HepG2 (cell line): Measurements from ENCODE around the gene SLC4A11. TPM values are rescaled to one million over a fixed set of nuclear protein-coding genes. Genes with fewer than 3 reads are reported as not detected.

ENCODE experiments used
- CBFB ChIP-seq: sonication (generic); formaldehyde crosslinking; IDR thresholded peaks from 2 replicates; pipeline ENCODE4 v1.4.0; 2020; ENCODE audit warnings: missing genetic modification reagents
- FOSL2 ChIP-seq: sonication (generic); formaldehyde crosslinking; IDR thresholded peaks from 2 replicates; pipeline ENCODE4 v1.4.0; 2020; ENCODE audit warnings: missing genetic modification reagents
- KDM5A ChIP-seq: fragments of 200-600 bp; sonication (generic); IDR thresholded peaks from 2 replicates; pipeline ENCODE4 v1.7.0; 2018; ENCODE audit warnings: antibody characterized with exemption, mild to moderate bottlenecking, low read length, borderline replicate concordance
- MAFG ChIP-seq: sonication (generic); formaldehyde crosslinking; IDR thresholded peaks from 2 replicates; pipeline ENCODE4 v1.5.1; 2020; ENCODE audit warnings: mild to moderate bottlenecking, missing genetic modification reagents
- NFYC ChIP-seq: IDR thresholded peaks from 2 replicates; pipeline ENCODE4 v1.6.1; 2016; ENCODE audit warnings: missing genetic modification reagents, missing compliant biosample characterization
- NR3C1 ChIP-seq: sonication (generic); formaldehyde crosslinking; IDR thresholded peaks from 2 replicates; pipeline ENCODE4 v1.4.0; 2020; ENCODE audit warnings: missing genetic modification reagents
- SAP130 ChIP-seq: IDR thresholded peaks from 2 replicates; pipeline ENCODE4 v1.6.1; 2016; ENCODE audit warnings: low read depth
- SETDB1 ChIP-seq: sonication (generic); formaldehyde crosslinking; IDR thresholded peaks from 2 replicates; pipeline ENCODE4 v1.5.1; 2020; ENCODE audit warnings: missing genetic modification reagents, mild to moderate bottlenecking, borderline replicate concordance
- ZBTB21 ChIP-seq: sonication (generic); formaldehyde crosslinking; IDR thresholded peaks from 2 replicates; pipeline ENCODE4 v1.4.0; 2020; ENCODE audit warnings: missing genetic modification reagents
- ZNF768 ChIP-seq: sonication (generic); formaldehyde crosslinking; IDR thresholded peaks from 2 replicates; pipeline ENCODE4 v1.4.0; 2020; ENCODE audit warnings: missing genetic modification reagents
- ZSCAN12 ChIP-seq: sonication (generic); formaldehyde crosslinking; IDR thresholded peaks from 2 replicates; pipeline ENCODE4 v1.9.0; 2021; ENCODE audit warnings: mild to moderate bottlenecking, missing genetic modification reagents
- polyA plus RNA-seq, 8 experiments: library from polyadenylated mRNA; depleted of rRNA in 3 of 8; stranded (reverse) in 7 of 8; unstranded in 1 of 8; fragments of >200 nt; fragmentation: Illumina TruSeq in 4 of 8; extraction: Trizol in 4 of 8; gene quantifications; 2 replicates each; pipeline versions ENCODE4 v1.2.1 to v1.2.3, GENCODE V29; 2011 to 2016; ENCODE audit warnings: low read depth in 4 of 8, missing spikeins in 1 of 8, mixed read lengths in 1 of 8; ENCODE audit not compliant: insufficient read depth in 1 of 8
- total RNA-seq, 5 experiments: library from RNA; depleted of rRNA; stranded (reverse); fragments of >200 nt; fragmentation: Illumina TruSeq; extraction: Trizol; gene quantifications; 2 replicates each; pipeline ENCODE4 v1.2.3, GENCODE V29; 2016; ENCODE audit warnings: low read depth in 1 of 5
- TF ChIP-seq, protein P1 (sequence below): sonication (generic); formaldehyde crosslinking; IDR thresholded peaks from 2 replicates; pipeline ENCODE4 v1.9.0; 2022; ENCODE audit warnings: low read depth, missing genetic modification reagents
- TF ChIP-seq, protein P2 (sequence below): sonication (generic); formaldehyde crosslinking; IDR thresholded peaks from 2 replicates; pipeline ENCODE4 v1.5.0; 2020; ENCODE audit warnings: mild to moderate bottlenecking, missing genetic modification reagents
- TF ChIP-seq, protein P3 (sequence below): sonication (generic); IDR thresholded peaks from 2 replicates; pipeline ENCODE4 v1.6.1; 2016; ENCODE audit warnings: low read depth, borderline replicate concordance
- TF ChIP-seq, protein P4 (sequence below): sonication (generic); formaldehyde crosslinking; IDR thresholded peaks from 2 replicates; pipeline ENCODE4 v1.8.1; 2023; ENCODE audit warnings: missing genetic modification reagents, inconsistent platforms, borderline replicate concordance
- TF ChIP-seq, protein P5 (sequence below): sonication (generic); formaldehyde crosslinking; IDR thresholded peaks from 2 replicates; pipeline ENCODE4 v1.5.1; 2020; ENCODE audit warnings: mild to moderate bottlenecking, missing genetic modification reagents, moderate library complexity
- TF ChIP-seq, protein P6 (sequence below): sonication (generic); formaldehyde crosslinking; IDR thresholded peaks from 2 replicates; pipeline ENCODE4 v1.8.1; 2023; ENCODE audit warnings: mild to moderate bottlenecking, missing genetic modification reagents

Gene SLC4A11
- total and polyA plus RNA-seq, 2 of the 13 experiments (the other 11 are each of a cell fraction or from before 2014, with no cell fraction given): 3.9 to 27.0 TPM

DNA sequence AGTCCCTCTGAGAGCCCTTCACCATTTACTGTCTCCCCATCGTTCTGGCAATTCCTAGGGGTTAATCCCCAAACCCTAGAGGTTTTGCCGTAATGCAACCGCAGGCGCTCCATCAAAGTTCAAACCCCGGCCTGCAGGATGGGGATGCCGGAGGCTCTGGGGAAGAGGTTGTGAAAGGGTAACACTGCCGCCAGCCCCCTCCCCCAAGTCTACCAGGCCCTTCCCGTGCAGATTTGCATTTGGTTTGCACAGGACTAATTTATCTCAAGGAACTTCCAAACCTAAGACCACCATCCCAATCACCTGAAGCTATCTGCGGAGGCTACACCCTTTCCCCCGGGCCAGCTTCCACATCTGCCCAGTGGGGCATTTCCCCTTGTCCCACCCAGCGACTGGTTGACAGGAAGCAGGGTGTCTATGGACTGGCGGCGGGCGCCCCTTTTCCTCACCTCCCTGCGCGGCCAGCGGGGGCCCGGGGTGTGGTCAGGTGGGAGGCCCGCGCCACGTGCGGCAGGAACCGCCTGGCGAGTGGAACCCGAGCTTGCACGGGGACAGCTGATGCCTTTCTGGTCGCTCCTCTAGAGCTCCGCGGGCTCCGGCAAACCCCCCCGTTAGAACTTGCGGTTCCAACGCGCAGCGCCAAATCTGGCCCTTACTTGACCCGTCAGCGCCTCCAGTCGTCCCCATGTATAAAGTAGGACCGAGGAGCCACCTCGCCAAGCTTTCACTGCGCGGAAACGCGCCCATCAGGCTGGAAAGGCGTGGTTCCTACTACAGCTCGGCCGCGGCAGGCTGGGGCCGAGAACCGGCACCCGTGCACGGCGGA is 9.4 kb upstream of the SLC4A11 start (continued):
- TF ChIP-seq, protein P1, sequence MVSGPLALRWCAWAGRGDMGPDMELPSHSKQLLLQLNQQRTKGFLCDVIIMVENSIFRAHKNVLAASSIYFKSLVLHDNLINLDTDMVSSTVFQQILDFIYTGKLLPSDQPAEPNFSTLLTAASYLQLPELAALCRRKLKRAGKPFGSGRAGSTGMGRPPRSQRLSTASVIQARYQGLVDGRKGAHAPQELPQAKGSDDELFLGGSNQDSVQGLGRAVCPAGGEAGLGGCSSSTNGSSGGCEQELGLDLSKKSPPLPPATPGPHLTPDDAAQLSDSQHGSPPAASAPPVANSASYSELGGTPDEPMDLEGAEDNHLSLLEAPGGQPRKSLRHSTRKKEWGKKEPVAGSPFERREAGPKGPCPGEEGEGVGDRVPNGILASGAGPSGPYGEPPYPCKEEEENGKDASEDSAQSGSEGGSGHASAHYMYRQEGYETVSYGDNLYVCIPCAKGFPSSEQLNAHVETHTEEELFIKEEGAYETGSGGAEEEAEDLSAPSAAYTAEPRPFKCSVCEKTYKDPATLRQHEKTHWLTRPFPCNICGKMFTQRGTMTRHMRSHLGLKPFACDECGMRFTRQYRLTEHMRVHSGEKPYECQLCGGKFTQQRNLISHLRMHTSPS: peak; percentile 33; the same call in 1 of the 2 replicates
- TF ChIP-seq SETDB1 (CRISPR knock-in tag) (no peak), SAP130 (0 out of 2 replicates have a peak, but pooled peaks have one; percentile 27), KDM5A (no peak), ZSCAN12 (CRISPR knock-in tag) (0 out of 2 replicates have a peak, but pooled peaks have one; percentile 63), MAFG (CRISPR knock-in tag) (no peak), ZBTB21 (CRISPR knock-in tag) (no peak), CBFB (CRISPR knock-in tag) (no peak), ZNF768 (CRISPR knock-in tag) (peak; percentile 45; the same call in 1 of the 2 replicates), FOSL2 (CRISPR knock-in tag) (no peak), NR3C1 (no peak), NFYC (no peak)
- TF ChIP-seq, protein P2, sequence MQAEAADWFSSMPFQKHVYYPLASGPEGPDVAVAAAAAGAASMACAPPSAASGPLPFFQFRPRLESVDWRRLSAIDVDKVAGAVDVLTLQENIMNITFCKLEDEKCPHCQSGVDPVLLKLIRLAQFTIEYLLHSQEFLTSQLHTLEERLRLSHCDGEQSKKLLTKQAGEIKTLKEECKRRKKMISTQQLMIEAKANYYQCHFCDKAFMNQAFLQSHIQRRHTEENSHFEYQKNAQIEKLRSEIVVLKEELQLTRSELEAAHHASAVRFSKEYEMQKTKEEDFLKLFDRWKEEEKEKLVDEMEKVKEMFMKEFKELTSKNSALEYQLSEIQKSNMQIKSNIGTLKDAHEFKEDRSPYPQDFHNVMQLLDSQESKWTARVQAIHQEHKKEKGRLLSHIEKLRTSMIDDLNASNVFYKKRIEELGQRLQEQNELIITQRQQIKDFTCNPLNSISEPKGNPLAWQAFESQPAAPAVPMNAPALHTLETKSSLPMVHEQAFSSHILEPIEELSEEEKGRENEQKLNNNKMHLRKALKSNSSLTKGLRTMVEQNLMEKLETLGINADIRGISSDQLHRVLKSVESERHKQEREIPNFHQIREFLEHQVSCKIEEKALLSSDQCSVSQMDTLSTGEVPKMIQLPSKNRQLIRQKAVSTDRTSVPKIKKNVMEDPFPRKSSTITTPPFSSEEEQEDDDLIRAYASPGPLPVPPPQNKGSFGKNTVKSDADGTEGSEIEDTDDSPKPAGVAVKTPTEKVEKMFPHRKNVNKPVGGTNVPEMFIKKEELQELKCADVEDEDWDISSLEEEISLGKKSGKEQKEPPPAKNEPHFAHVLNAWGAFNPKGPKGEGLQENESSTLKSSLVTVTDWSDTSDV (CRISPR knock-in tag): no peak; the same call in 1 of the 2 replicates
- TF ChIP-seq, protein P3, sequence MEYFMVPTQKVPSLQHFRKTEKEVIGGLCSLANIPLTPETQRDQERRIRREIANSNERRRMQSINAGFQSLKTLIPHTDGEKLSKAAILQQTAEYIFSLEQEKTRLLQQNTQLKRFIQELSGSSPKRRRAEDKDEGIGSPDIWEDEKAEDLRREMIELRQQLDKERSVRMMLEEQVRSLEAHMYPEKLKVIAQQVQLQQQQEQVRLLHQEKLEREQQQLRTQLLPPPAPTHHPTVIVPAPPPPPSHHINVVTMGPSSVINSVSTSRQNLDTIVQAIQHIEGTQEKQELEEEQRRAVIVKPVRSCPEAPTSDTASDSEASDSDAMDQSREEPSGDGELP: peak; percentile 46; the same call in 1 of the 2 replicates
- TF ChIP-seq, protein P4, sequence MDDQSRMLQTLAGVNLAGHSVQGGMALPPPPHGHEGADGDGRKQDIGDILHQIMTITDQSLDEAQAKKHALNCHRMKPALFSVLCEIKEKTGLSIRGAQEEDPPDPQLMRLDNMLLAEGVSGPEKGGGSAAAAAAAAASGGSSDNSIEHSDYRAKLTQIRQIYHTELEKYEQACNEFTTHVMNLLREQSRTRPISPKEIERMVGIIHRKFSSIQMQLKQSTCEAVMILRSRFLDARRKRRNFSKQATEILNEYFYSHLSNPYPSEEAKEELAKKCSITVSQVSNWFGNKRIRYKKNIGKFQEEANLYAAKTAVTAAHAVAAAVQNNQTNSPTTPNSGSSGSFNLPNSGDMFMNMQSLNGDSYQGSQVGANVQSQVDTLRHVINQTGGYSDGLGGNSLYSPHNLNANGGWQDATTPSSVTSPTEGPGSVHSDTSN (CRISPR knock-in tag): no peak
- TF ChIP-seq, protein P5, sequence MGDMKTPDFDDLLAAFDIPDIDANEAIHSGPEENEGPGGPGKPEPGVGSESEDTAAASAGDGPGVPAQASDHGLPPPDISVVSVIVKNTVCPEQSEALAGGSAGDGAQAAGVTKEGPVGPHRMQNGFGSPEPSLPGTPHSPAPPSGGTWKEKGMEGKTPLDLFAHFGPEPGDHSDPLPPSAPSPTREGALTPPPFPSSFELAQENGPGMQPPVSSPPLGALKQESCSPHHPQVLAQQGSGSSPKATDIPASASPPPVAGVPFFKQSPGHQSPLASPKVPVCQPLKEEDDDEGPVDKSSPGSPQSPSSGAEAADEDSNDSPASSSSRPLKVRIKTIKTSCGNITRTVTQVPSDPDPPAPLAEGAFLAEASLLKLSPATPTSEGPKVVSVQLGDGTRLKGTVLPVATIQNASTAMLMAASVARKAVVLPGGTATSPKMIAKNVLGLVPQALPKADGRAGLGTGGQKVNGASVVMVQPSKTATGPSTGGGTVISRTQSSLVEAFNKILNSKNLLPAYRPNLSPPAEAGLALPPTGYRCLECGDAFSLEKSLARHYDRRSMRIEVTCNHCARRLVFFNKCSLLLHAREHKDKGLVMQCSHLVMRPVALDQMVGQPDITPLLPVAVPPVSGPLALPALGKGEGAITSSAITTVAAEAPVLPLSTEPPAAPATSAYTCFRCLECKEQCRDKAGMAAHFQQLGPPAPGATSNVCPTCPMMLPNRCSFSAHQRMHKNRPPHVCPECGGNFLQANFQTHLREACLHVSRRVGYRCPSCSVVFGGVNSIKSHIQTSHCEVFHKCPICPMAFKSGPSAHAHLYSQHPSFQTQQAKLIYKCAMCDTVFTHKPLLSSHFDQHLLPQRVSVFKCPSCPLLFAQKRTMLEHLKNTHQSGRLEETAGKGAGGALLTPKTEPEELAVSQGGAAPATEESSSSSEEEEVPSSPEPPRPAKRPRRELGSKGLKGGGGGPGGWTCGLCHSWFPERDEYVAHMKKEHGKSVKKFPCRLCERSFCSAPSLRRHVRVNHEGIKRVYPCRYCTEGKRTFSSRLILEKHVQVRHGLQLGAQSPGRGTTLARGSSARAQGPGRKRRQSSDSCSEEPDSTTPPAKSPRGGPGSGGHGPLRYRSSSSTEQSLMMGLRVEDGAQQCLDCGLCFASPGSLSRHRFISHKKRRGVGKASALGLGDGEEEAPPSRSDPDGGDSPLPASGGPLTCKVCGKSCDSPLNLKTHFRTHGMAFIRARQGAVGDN: peak; percentile 90
- TF ChIP-seq, protein P6, sequence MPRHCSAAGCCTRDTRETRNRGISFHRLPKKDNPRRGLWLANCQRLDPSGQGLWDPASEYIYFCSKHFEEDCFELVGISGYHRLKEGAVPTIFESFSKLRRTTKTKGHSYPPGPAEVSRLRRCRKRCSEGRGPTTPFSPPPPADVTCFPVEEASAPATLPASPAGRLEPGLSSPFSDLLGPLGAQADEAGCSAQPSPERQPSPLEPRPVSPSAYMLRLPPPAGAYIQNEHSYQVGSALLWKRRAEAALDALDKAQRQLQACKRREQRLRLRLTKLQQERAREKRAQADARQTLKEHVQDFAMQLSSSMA (CRISPR knock-in tag): 0 out of 2 replicates have a peak, but pooled peaks have one; percentile 25
